Measurements from ENCODE around the gene SPRED3. TPM values are rescaled to one million over a fixed set of nuclear protein-coding genes. Genes with fewer than 3 reads are reported as not detected.
"Not testable (repeated sequence)": the region's sequence is repeated elsewhere in the genome, so short reads cannot be mapped to it uniquely, and the experiment has no call there.

The SPRED3 gene
- total RNA-seq, 1 donor from 2014 or later, result 1.4 TPM

- no peak for DNase-seq (ENCODE audit: low read depth)
Observed at GRCh38 chr19:38420935-38421334, 32.4 kb downstream of the SPRED3 start.

DNA sequence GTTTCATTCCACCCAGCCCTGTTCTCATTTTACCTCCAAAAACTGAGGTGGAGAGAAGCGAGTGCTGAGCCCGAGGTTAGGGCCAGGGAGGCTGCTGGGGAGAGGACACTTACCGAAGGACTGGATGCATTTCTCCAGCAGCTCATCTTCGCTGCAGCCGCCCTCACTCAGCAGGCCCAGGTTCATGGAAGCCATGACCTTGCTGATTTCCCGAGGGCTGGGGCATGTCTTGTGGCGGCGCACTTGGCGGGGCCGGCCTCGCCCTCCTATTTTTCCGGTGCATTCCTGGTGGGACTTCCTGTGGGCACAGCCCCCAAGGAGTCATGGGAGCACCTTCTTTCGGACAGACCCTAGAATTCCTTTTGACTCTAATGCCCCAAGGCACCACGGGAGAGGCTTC lies 33.4 kb downstream of the SPRED3 start:
- no peak for DNase-seq (ENCODE audit: low read depth)

- no peak for DNase-seq (ENCODE audit: low read depth)
Observed at GRCh38 chr19:38422438-38422837, 33.9 kb downstream of the SPRED3 start.

DNA sequence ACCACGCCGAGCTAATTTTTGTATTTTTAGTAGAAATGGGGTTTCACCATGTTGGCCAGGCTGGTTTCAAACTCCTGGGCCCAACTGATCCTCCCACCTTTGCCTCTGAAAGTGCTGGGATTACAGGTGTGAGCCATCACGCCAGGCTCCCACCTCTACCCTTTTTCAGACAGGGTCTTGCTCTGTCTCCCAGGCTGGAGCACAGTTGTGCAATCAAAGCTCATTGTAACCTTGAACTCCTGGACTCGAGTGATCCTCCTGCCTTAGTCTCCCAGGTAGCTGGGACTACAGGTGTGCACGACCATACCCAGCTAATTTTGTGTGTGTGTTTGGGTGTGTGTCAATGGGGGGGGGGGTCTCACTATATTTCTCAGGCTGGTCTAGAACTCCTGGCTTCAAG lies 35.8 kb downstream of the SPRED3 start:
- DNase-seq (ENCODE audit: low read depth), result no peak

DNA sequence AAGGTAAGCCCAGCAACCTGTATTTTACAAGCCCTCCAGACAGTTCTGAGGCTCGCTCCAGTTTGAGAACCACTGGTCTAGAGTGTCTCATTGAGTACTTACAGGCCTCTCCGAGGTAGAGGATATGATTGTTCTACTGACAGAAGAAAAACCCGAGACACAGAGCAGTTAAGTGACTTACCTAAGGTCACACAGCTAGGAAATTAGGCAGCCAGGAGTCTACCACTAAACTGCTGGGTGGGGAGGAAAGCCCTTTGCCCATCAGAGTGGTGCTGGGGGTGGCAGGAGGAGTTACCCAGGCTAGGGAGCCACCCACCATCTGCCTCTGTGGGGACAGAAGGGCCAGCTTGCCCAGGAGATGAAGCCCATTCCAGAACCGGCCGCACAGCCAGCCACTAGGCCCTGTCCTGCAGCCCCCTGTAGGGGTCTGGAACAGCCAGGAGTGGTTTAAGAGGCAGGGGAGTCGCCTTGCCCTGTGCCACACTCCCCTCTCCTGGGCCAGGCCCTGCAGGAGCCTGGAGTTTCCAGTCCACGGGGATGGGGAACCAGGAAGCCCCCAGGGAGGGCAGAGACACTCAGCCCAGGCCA lies 36.8 kb downstream of the SPRED3 start:
- DNase-seq (ENCODE audit: low read depth), result no peak

GRCh38 chr19:38425810-38426466 lies 37.4 kb downstream of the SPRED3 start, which contains the start of gene RASGRP4:
TSS of gene RASGRP4 (minus strand) at chr19:38426219. CDS start at chr19:38426091, 128 bp downstream.
- DNase-seq (ENCODE audit: low read depth), result no peak

DNA sequence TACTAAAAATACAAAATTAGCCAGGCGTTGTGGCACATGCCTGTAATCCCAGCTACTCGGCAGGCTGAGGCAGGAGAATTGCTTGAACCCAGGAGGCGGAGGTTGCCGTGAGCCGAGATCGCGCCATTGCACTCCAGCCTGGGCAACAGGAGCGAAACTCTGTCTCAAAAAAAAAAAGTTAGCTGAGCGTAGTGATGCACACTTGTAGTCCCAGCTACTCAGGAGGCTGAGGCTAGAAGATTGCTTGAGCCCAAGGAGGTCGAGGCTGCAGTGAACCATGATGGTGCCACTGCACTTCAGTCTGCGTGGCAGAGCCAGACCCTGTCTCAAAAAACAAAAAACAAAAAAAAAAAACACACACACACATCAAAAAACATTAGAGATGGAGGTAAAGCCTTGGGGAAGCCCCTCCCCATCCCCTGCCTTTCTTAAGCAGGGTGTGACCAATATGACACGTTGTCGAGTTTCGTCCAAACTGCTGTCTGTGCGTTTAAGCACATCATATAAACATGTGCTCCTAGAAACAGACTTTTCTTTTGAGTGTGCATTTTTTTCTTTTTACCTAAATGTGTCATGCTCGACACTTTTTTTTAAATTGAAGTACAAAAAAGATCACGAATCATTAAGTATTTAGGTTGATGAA lies 38.7 kb downstream of the SPRED3 start:
- DNase-seq (ENCODE audit: low read depth), result not testable (repeated sequence)

GRCh38 chr19:38429055-38429810 lies 40.7 kb downstream of the SPRED3 start:
- no peak for DNase-seq (ENCODE audit: low read depth)

DNA sequence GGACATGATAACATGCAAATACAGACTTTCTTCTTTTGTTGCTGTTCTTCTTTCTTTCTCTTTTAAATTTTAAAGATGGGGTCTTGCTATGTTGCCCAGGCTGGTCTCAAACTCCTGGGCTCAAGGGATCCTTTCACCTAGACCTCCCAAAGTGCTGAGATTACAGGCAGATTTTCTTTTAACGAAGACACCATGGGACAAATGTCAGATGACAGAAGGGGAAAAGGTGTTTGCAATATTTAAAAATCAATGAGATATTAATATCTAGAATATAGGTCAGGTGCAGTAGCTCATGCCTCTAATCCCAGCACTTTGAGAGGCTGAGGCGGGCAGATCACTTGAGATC lies 41.3 kb downstream of the SPRED3 start:
- DNase-seq (ENCODE audit: low read depth), result no peak

DNA sequence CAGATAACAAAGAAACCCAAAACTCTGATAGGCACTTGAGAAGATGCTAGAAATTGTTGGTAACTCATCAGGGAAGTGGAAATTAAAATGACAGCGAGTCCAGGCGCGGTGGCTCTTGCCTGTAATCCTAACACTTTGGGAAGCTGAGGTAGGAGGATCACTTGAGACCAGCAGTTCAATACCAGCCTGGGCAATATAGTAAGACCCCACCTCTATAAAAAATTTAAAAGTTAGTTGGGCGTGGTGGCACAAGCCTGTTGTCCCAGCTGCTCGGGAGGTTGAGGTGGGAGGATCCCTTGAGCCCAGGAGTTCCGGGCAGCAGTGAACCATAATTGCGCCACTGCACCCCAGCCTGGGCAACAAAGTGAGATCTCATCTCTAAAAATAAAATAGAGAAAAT lies 42.4 kb downstream of the SPRED3 start:
- DNase-seq (ENCODE audit: low read depth), result no peak

DNA sequence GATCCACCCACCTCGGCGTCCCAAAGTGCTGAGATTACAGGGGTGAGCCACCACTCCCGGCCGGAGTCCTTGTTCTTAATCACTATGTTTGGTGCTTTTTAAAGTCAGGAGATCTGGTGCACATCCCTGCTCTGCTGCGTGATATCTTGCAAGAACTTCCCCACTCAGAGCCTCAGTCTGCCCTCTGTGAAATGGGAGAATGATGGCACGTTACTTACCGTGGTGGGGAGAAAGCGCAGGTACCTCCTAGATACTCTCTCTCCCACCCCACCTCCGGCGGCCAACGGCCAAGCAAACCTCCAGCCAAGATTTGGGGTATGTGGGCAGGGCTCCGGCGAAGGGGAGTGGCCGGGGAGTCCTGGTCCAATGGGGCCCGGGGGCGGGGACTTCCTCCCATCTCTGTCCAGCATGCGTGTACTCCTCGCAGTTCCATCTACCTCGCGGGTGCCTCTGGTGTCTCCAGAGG lies 44.8 kb downstream of the SPRED3 start, which contains the start of gene RYR1:
Gene RYR1, plus strand, starts transcription at position 424 of the 466 bp plus-strand sequence. CDS start 139 bp downstream, outside the sequence.
- DNase-seq (ENCODE audit: low read depth), result no peak

DNA sequence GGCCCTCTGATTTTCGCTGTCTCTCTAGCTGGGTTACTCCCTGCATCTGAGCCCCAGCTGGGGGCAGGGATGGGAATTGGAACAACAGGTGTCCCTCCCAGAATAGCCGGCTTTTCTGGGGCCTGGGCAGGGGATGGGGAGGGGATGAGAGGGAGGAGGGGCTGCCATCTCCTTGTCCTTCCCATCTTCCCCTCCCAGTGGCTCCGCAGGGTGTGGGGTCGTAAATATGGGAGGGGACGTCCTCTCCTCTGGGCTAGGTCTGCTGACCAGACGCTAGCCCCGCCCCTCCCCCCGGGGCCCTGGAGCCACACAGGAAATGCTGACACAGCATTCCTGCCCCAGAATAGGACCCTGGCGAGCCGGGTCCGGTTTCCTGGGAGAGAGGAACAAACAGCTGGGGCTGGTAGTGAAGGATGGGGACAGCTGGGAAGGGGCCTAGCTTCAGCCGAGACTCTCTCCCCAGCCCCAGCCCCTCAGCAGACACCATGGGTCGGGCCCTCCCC lies 46.1 kb downstream of the SPRED3 start:
- no peak for DNase-seq (ENCODE audit: low read depth)

GRCh38 chr19:38437295-38437694 lies 48.8 kb downstream of the SPRED3 start:
- DNase-seq (ENCODE audit: low read depth), result no peak

GRCh38 chr19:38437917-38438316 lies 49.4 kb downstream of the SPRED3 start:
- no peak for DNase-seq (ENCODE audit: low read depth)

GRCh38 chr19:38440592-38440991 lies 52.1 kb downstream of the SPRED3 start:
- no peak for DNase-seq (ENCODE audit: low read depth)

DNA sequence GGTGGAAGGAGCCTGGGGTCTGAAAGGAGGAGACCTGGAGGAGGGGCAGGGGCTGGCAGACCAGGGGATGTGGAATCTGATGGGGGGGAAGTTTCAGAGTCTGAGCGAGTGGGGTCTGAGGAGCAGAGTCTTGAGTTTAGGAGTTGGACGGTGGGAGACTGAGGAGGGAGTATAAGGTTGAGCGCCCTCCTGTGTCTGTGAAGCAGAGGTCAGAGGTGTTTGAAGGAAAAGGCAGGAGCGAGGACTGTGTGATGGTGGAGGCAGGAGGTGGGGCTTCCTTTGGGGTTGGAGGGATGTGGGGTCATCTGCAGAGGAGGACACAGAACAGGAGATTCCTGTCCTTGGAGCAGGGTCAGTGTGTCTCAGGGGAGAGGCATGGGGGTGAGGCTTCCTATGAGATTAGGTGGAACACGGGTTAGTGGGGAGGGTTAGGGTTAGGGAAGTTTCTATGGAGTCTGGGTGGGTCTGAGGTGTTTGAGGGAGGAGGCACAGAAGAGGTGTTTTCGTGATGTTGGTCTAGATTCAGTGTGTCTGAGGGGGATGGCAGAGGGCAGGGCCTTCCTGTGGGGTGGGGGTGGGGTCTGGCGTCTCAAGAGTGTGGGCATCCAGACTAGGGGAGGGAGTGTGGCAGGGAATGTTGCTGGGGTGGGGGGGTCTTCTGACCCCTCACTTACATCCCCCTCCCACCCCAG lies 53.3 kb downstream of the SPRED3 start:
- DNase-seq (ENCODE audit: low read depth), result no peak

- DNase-seq (ENCODE audit: low read depth), result no peak
Observed at GRCh38 chr19:38442736-38443135, 54.2 kb downstream of the SPRED3 start.

- no peak for DNase-seq (ENCODE audit: low read depth)
Observed at GRCh38 chr19:38443458-38443999, 55.0 kb downstream of the SPRED3 start.

DNA sequence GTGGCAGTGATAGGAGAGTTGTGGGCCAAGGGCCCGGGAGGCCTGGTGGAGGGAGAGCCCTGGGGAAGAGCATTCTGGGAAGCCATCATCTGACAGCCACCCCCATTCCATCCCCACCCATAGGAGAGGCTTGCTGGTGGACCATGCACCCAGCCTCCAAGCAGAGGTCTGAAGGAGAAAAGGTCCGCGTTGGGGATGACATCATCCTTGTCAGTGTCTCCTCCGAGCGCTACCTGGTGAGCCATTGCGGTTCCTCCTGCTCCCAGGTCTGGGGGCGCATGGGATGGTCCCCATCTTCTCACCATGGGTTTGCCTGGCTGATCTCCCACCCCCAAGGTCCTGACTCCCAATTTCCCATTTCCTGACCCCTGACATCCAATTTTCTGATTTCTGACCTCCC lies 55.5 kb downstream of the SPRED3 start:
- no peak for DNase-seq (ENCODE audit: low read depth)

DNA sequence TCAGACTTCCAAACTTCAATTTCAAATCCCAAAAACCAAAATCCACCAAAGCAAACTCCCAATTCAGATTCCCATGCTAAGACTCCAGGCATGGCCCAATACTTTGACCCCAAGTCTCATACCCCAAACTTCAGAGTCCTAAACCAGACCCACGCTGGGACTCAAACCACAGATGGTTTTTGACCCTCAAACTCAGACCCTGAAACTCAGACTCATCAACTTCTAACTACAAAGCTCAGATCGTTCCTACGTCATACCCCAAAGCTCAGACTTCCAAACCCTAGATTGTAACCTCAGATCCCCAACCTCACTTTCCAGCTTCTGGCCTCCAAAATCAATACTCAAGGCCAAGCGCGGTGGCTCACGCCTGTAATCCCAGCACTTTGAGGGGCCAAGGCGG lies 56.9 kb downstream of the SPRED3 start:
- DNase-seq (ENCODE audit: low read depth), result no peak

GRCh38 chr19:38448225-38448624 lies 59.7 kb downstream of the SPRED3 start:
- no peak for DNase-seq (ENCODE audit: low read depth)
